ENCODE results near the gene SUFU. TPM values are rescaled to one million over a fixed set of nuclear protein-coding genes. Genes with fewer than 3 reads are reported as not detected.

SUFU gene
- total and polyA plus RNA-seq, 2 of the 13 experiments (the other 11 are each of a cell fraction or from before 2014, with no cell fraction given): 2.9 to 5.5 TPM

GRCh38 chr10:102660888-102661657 lies 157.3 kb downstream of the SUFU start (continued):
- TF ChIP-seq ZNF276 (CRISPR knock-in tag; IDR thresholded peaks at IDR 0.05; ENCODE audit: low read depth): 0 out of 2 replicates have a peak, but pooled peaks have one; percentile 27
- no peak; the same call in 2 of the 3 replicates for TF ChIP-seq MXI1 (IDR thresholded peaks at IDR 0.05; ENCODE audit: borderline replicate concordance, low read depth, low read length)
- no peak for TF ChIP-seq LBX2 (CRISPR knock-in tag; IDR thresholded peaks at IDR 0.05; ENCODE audit: borderline replicate concordance)
- TF ChIP-seq ISL2 (CRISPR knock-in tag; IDR thresholded peaks at IDR 0.05): peak; percentile 68
- no peak for TF ChIP-seq SRSF4 (IDR thresholded peaks at IDR 0.05; ENCODE audit: low read depth, low read length, poor library complexity, severe bottlenecking)
- peak; percentile 83 for TF ChIP-seq UBTF (CRISPR knock-in tag; IDR thresholded peaks at IDR 0.05)
- TF ChIP-seq MEIS2 (CRISPR knock-in tag; IDR thresholded peaks at IDR 0.05): no peak
- no peak for TF ChIP-seq ZNF850 (CRISPR knock-in tag; conservative IDR thresholded peaks at IDR 0.05)
- no peak for TF ChIP-seq ZNF296 (CRISPR knock-in tag; conservative IDR thresholded peaks at IDR 0.05)
- peak; percentile 84; the same call in 1 of the 2 replicates for TF ChIP-seq ARID4A (CRISPR knock-in tag; IDR thresholded peaks at IDR 0.05; ENCODE audit: borderline replicate concordance)
- TF ChIP-seq NFYB (CRISPR knock-in tag; IDR thresholded peaks at IDR 0.05): no peak
- peak; percentile 22 to 47; a peak in 2 of 4 replicates for TF ChIP-seq EP300 (IDR thresholded peaks at IDR 0.05; ENCODE audit: low read depth in 2 of 2, low read length in 2 of 2)
- peak; percentile 52; the same call in 1 of the 2 replicates for TF ChIP-seq EP300 (CRISPR knock-in tag; IDR thresholded peaks at IDR 0.05; ENCODE audit: borderline replicate concordance)
- TF ChIP-seq ZNF747 (CRISPR knock-in tag; IDR thresholded peaks at IDR 0.05; ENCODE audit: borderline replicate concordance): no peak
- no peak for TF ChIP-seq FOXK1 (CRISPR knock-in tag; IDR thresholded peaks at IDR 0.05; ENCODE audit: borderline replicate concordance, low read depth)
- TF ChIP-seq ZNF513 (CRISPR knock-in tag; conservative IDR thresholded peaks at IDR 0.05): no peak
- peak; percentile 76 for TF ChIP-seq ZNF205 (CRISPR knock-in tag; IDR thresholded peaks at IDR 0.05)
- TF ChIP-seq ZFP36L1 (CRISPR knock-in tag; IDR thresholded peaks at IDR 0.05): no peak

All from HepG2 (cell line).